ENCODE data around the gene LYL1. TPM values are rescaled to one million over a fixed set of nuclear protein-coding genes. Genes with fewer than 3 reads are reported as not detected.

LYL1 gene
- total and polyA plus RNA-seq, 9 of the 15 experiments (the other 6 are each of a cell fraction or from before 2014, with no cell fraction given), result 1.3 to 266 (median 34.0) TPM

GRCh38 chr19:13151605-13152355 lies 49.1 kb upstream of the LYL1 start (continued):
- peak; percentile 12 for TF ChIP-seq PRDM10 (IDR thresholded peaks at IDR 0.05; ENCODE audit: partially characterized antibody)
- TF ChIP-seq PCBP1 (IDR thresholded peaks at IDR 0.05; ENCODE audit: low read depth, low read length, poor library complexity, severe bottlenecking), result no peak
- no peak for TF ChIP-seq GABPB2 (CRISPR knock-in tag; conservative IDR thresholded peaks at IDR 0.05)
- peak; percentile 31; the same call in 1 of the 2 replicates for TF ChIP-seq JUN (IDR thresholded peaks at IDR 0.05; ENCODE audit: borderline replicate concordance, low read depth, low read length)
- TF ChIP-seq JUN (CRISPR knock-in tag; IDR thresholded peaks at IDR 0.05; ENCODE audit: borderline replicate concordance), result no peak
- no peak for TF ChIP-seq ELF4 (CRISPR knock-in tag; IDR thresholded peaks at IDR 0.05)
- TF ChIP-seq ZBTB49 (CRISPR knock-in tag; IDR thresholded peaks at IDR 0.05; ENCODE audit: borderline replicate concordance), result no peak
- no peak for TF ChIP-seq ASH1L (IDR thresholded peaks at IDR 0.05; ENCODE audit: borderline replicate concordance, low read depth, partially characterized antibody)
- peak; percentile 53 for TF ChIP-seq REST (IDR thresholded peaks at IDR 0.05; ENCODE audit: borderline replicate concordance)
- TF ChIP-seq REST (CRISPR knock-in tag; IDR thresholded peaks at IDR 0.05; ENCODE audit: low read depth), result 0 out of 2 replicates have a peak, but pooled peaks have one; percentile 56
- TF ChIP-seq MTA2 (IDR thresholded peaks at IDR 0.05; ENCODE audit: low read depth), result no peak
- TF ChIP-seq POLR2AphosphoS5 (IDR thresholded peaks at IDR 0.05; ENCODE audit: control insufficient read depth, insufficient read depth, low read depth, low read length), result peak; percentile 90

All from K562 (cell line).